22Rv1 (cell line): ENCODE results near the gene RACGAP1.

Experiments used
- ZFX ChIP-seq: fragments of 450-650 bp; IDR thresholded peaks from 2 replicates; pipeline ENCODE4 v1.6.1; 2017; ENCODE audit warnings: antibody characterized with exemption, borderline replicate concordance
- TF ChIP-seq, protein P1 (sequence below): fragments of 450-650 bp; IDR thresholded peaks from 2 replicates; pipeline ENCODE4 v1.5.1; 2017; ENCODE audit warnings: mild to moderate bottlenecking

- TF ChIP-seq, protein P1, sequence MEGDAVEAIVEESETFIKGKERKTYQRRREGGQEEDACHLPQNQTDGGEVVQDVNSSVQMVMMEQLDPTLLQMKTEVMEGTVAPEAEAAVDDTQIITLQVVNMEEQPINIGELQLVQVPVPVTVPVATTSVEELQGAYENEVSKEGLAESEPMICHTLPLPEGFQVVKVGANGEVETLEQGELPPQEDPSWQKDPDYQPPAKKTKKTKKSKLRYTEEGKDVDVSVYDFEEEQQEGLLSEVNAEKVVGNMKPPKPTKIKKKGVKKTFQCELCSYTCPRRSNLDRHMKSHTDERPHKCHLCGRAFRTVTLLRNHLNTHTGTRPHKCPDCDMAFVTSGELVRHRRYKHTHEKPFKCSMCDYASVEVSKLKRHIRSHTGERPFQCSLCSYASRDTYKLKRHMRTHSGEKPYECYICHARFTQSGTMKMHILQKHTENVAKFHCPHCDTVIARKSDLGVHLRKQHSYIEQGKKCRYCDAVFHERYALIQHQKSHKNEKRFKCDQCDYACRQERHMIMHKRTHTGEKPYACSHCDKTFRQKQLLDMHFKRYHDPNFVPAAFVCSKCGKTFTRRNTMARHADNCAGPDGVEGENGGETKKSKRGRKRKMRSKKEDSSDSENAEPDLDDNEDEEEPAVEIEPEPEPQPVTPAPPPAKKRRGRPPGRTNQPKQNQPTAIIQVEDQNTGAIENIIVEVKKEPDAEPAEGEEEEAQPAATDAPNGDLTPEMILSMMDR = no peak
- TF ChIP-seq ZFX = no peak
These were observed 22.5 kb upstream of the RACGAP1 start for GRCh38 chr12:50047693-50048250.
